ENCODE data around the gene VAPB. TPM values are rescaled to one million over a fixed set of nuclear protein-coding genes. Genes with fewer than 3 reads are reported as not detected.

The VAPB gene
- polyA plus RNA-seq, 1 donor from 2014 or later, result 32.5 TPM

DNA sequence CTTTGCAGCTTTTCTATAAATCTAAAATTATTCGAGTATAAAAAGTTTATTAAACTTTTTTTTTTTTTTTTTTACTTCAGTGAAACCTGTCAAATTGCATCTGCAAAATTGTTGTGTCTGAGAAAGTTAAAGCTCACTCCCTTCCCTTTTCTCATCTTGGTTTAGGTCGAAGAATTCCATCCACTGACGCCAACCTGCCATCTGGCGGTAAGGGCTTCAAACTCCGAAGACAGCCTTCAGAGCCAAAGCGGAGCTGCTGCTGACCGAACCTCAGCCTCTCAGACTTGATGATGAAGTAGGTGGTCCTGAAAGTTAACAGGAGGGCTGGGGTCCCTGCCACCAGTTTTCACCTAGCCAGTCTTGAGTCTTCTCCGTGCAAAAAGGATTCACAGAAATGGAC lies 29.6 kb upstream of the VAPB start:
- no peak overlapping the region for H3K4me2 ChIP-seq (ENCODE audit: low read length)
- H3K27me3 ChIP-seq (ENCODE audit: insufficient read depth, low read depth, low read length), result no peaks in the 10 kb centered on the region
- no peak overlapping the region for H3K27ac ChIP-seq (ENCODE audit: low read length)
- no peak overlapping the region for H2AFZ ChIP-seq (ENCODE audit: low read depth, low read length)
- no peaks in the 10 kb centered on the region for H3K36me3 ChIP-seq (ENCODE audit: insufficient read depth, low read length)
- H3K9me3 ChIP-seq (ENCODE audit: low read length), result no peaks in the 10 kb centered on the region
- TF ChIP-seq MXI1 (conservative IDR thresholded peaks at IDR 0.05; ENCODE audit: poor library complexity, severe bottlenecking) (no peak), POLR2AphosphoS5 (IDR thresholded peaks at IDR 0.05) (no peak), RAD21 (conservative IDR thresholded peaks at IDR 0.05) (no peak), CTCF (IDR thresholded peaks at IDR 0.05; ENCODE audit: poor library complexity, severe bottlenecking) (no peak), TAF1 (IDR thresholded peaks at IDR 0.05; ENCODE audit: low read depth) (no peak), EP300 (conservative IDR thresholded peaks at IDR 0.05; ENCODE audit: poor library complexity, severe bottlenecking) (no peak), SMC3 (conservative IDR thresholded peaks at IDR 0.05; ENCODE audit: poor library complexity) (no peak), REST (IDR thresholded peaks at IDR 0.05; ENCODE audit: borderline replicate concordance) (no peak), EZH2 (IDR thresholded peaks at IDR 0.05; ENCODE audit: borderline replicate concordance, insufficient read depth, low read length, poor library complexity, severe bottlenecking) (no peak)
- H4K20me1 ChIP-seq (ENCODE audit: insufficient read depth), result no peaks in the 10 kb centered on the region
- no peaks in the 10 kb centered on the region for H3F3A ChIP-seq (ENCODE audit: insufficient read depth, low read length, poor library complexity, severe bottlenecking)
- no peak overlapping the region for H3K4me3 ChIP-seq (ENCODE audit: low read length)
- H3K9ac ChIP-seq (ENCODE audit: low read length), result no peak overlapping the region
- no peaks in the 10 kb centered on the region for H3K79me2 ChIP-seq (replicated peaks; ENCODE audit: insufficient read depth, low read length)
- no peaks in the 10 kb centered on the region for H3K9me2 ChIP-seq (ENCODE audit: insufficient read depth, low read length)

DNA sequence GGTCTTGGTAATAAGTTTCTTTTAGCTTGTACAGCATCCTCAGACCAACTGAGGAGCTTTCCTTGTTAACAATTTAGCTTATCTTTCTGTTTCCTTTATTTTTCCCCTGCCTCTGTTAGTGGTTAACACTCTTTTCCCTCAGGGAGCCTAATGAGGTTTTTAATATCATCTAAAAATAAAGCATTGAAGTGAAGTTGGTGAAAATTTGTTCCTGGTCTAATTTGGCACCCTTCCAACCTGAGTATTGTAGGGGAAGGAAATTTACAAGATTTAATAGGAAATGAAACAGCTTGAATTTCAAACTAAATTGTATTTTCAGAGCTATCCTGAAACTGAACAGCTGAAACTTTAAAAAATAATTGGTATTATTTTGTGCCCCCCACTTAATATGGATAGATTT lies 28.1 kb upstream of the VAPB start:
- H3K27me3 ChIP-seq (ENCODE audit: insufficient read depth, low read depth, low read length), result no peaks in the 10 kb centered on the region
- H3K9me3 ChIP-seq (ENCODE audit: low read length), result no peaks in the 10 kb centered on the region

More for the DNA sequence above, 28.1 kb upstream of the VAPB start:
- Histone ChIP-seq H3K27ac (ENCODE audit: low read length) (no peak overlapping the region), H4K20me1 (ENCODE audit: insufficient read depth) (no peaks in the 10 kb centered on the region), H2AFZ (ENCODE audit: low read depth, low read length) (no peak overlapping the region), H3K36me3 (ENCODE audit: insufficient read depth, low read length) (no peaks in the 10 kb centered on the region), H3K9ac (ENCODE audit: low read length) (no peak overlapping the region), H3K4me2 (ENCODE audit: low read length) (no peak overlapping the region), H3K79me2 (replicated peaks; ENCODE audit: insufficient read depth, low read length) (no peaks in the 10 kb centered on the region), H3K9me2 (ENCODE audit: insufficient read depth, low read length) (no peaks in the 10 kb centered on the region), H3K4me3 (ENCODE audit: low read length) (no peak overlapping the region), H3F3A (ENCODE audit: insufficient read depth, low read length, poor library complexity, severe bottlenecking) (no peaks in the 10 kb centered on the region)
- TF ChIP-seq CTCF (IDR thresholded peaks at IDR 0.05; ENCODE audit: poor library complexity, severe bottlenecking), result no peak
- TF ChIP-seq RAD21 (conservative IDR thresholded peaks at IDR 0.05), result no peak
- TF ChIP-seq EP300 (conservative IDR thresholded peaks at IDR 0.05; ENCODE audit: poor library complexity, severe bottlenecking), result no peak
- no peak for TF ChIP-seq MXI1 (conservative IDR thresholded peaks at IDR 0.05; ENCODE audit: poor library complexity, severe bottlenecking)
- no peak for TF ChIP-seq TAF1 (IDR thresholded peaks at IDR 0.05; ENCODE audit: low read depth)
- no peak for TF ChIP-seq EZH2 (IDR thresholded peaks at IDR 0.05; ENCODE audit: borderline replicate concordance, insufficient read depth, low read length, poor library complexity, severe bottlenecking)

Measured in neural cell (in vitro differentiated cells).